CD14-positive monocyte (primary cell): ENCODE results near the gene GRID1. TPM values are rescaled to one million over a fixed set of nuclear protein-coding genes. Genes with fewer than 3 reads are reported as not detected.

Experiments used
- DNase-seq, 3 donors: peaks; one replicate each; pipeline ENCODE4 v3.0.0-alpha.2; 2011 to 2022
- H2AFZ ChIP-seq: 2 replicates; pipeline ENCODE4 v1.6.0; 2012; ENCODE audit warnings: mild to moderate bottlenecking, low read depth, low read length, inconsistent platforms; ENCODE audit not compliant: insufficient read depth, poor library complexity, severe bottlenecking
- H3K27ac ChIP-seq, 2 donors: 1 replicate in 1 of 2; 2 replicates in 1 of 2; pipeline ENCODE4 v1.5.1; 2012 to 2013; ENCODE audit warnings: low read length in 2 of 2, control low read depth in 1 of 2, inconsistent platforms in 1 of 2, low read depth in 1 of 2, mild to moderate bottlenecking in 1 of 2
- H3K27me3 ChIP-seq, 2 donors: one replicate each; pipeline versions ENCODE4 v1.6.0 to v1.6.1; 2011 to 2013; ENCODE audit warnings: low read length in 2 of 2; ENCODE audit not compliant: control insufficient read depth in 2 of 2, insufficient read depth in 2 of 2
- H3K36me3 ChIP-seq, 2 donors: replicated peaks in 1 of 2; 1 replicate in 1 of 2; 2 replicates in 1 of 2; pipeline versions ENCODE4 v1.5.1 to v1.6.1; 2012 to 2013; ENCODE audit warnings: low read length in 2 of 2, control low read depth in 1 of 2, inconsistent platforms in 1 of 2, mild to moderate bottlenecking in 1 of 2; ENCODE audit not compliant: insufficient read depth in 2 of 2, control insufficient read depth in 1 of 2
- H3K4me1 ChIP-seq, 2 donors: 1 replicate in 1 of 2; 2 replicates in 1 of 2; pipeline versions ENCODE4 v1.5.1 to v1.6.1; 2012 to 2013; ENCODE audit warnings: low read length in 2 of 2, control low read depth in 1 of 2, inconsistent platforms in 1 of 2, mild to moderate bottlenecking in 1 of 2, moderate library complexity in 1 of 2; ENCODE audit not compliant: insufficient read depth in 2 of 2, control insufficient read depth in 1 of 2
- H3K4me2 ChIP-seq: replicated peaks from 2 replicates; pipeline ENCODE3; 2012; ENCODE audit warnings: low read length, moderate library complexity, mild to moderate bottlenecking; ENCODE audit not compliant: poor library complexity, severe bottlenecking; ENCODE audit errors: extremely low read depth
- H3K4me3 ChIP-seq, 3 experiments: fragments of 200-600 bp in 1 of 3; sonication (generic) in 1 of 3; replicated peaks in 1 of 3; 1 replicate in 2 of 3; 2 replicates in 1 of 3; pipeline ENCODE4 v1.5.1; 2011 to 2013; ENCODE audit warnings: low read length in 3 of 3, mild to moderate bottlenecking in 3 of 3, control low read depth in 2 of 3, low read depth in 2 of 3, inconsistent platforms in 1 of 3, moderate library complexity in 1 of 3
- H3K79me2 ChIP-seq: 2 replicates; pipeline ENCODE4 v1.6.0; 2012; ENCODE audit warnings: mild to moderate bottlenecking, control low read depth, inconsistent platforms, low read length, moderate library complexity; ENCODE audit not compliant: insufficient read depth
- H3K9ac ChIP-seq: 2 replicates; pipeline ENCODE4 v1.6.0; 2017; ENCODE audit warnings: low read length, mild to moderate bottlenecking; ENCODE audit not compliant: insufficient read depth, poor library complexity, severe bottlenecking
- H3K9me3 ChIP-seq, 2 donors: replicated peaks in 1 of 2; 1 replicate in 1 of 2; 2 replicates in 1 of 2; pipeline versions ENCODE4 v1.5.1 to v1.6.1; 2012 to 2013; ENCODE audit warnings: low read length in 2 of 2, control low read depth in 1 of 2; ENCODE audit not compliant: control insufficient read depth in 1 of 2, insufficient read depth in 1 of 2
- H4K20me1 ChIP-seq: 2 replicates; pipeline ENCODE4 v1.6.0; 2012; ENCODE audit warnings: mild to moderate bottlenecking, low read length, control low read depth, moderate library complexity; ENCODE audit not compliant: insufficient read depth
- H3K27ac Mint-ChIP-seq, 7 donors: one replicate each; pipeline ENCODE4 v1.8.0; 2020; ENCODE audit warnings: mild to moderate bottlenecking in 7 of 7, mixed read lengths in 7 of 7, moderate library complexity in 6 of 7, inconsistent platforms in 2 of 7
- H3K27me3 Mint-ChIP-seq, 3 donors: one replicate each; pipeline ENCODE4 v1.8.0; 2021 to 2022; ENCODE audit warnings: low read depth in 3 of 3, mild to moderate bottlenecking in 3 of 3, mixed read lengths in 3 of 3, moderate library complexity in 3 of 3, inconsistent platforms in 1 of 3
- H3K36me3 Mint-ChIP-seq, 2 donors: one replicate each; pipeline ENCODE4 v1.8.0; 2020; ENCODE audit warnings: mixed read lengths in 2 of 2, inconsistent platforms in 1 of 2, mild to moderate bottlenecking in 1 of 2
- H3K4me1 Mint-ChIP-seq: one replicate; pipeline ENCODE4 v1.8.0; 2020; ENCODE audit warnings: mild to moderate bottlenecking, mixed read lengths
- H3K4me3 Mint-ChIP-seq, 2 donors: one replicate each; pipeline ENCODE4 v1.8.0; 2020; ENCODE audit warnings: mild to moderate bottlenecking in 2 of 2, mixed read lengths in 2 of 2, moderate library complexity in 1 of 2
- H3K9me3 Mint-ChIP-seq, 7 donors: one replicate each; pipeline ENCODE4 v1.8.0; 2020 to 2022; ENCODE audit warnings: mixed read lengths in 7 of 7, mild to moderate bottlenecking in 6 of 7, moderate library complexity in 6 of 7, inconsistent platforms in 2 of 7
- WGBS: methylation state at CpG from one replicate; pipeline ENCODE4 v1.1.5; 2013; ENCODE audit warnings: missing lambda C conversion rate; ENCODE audit not compliant: insufficient coverage; 5-methylcytosine and 5-hydroxymethylcytosine counted together
- intact Hi-C, 2 donors: fragments of 100-400 bp; cut with micrococcal nuclease; formaldehyde crosslinking; loops; one replicate each; pipeline versions ENCODE4 v1.15.0 to v1.15.1; 2023
- polyA plus RNA-seq, 3 donors: library from polyadenylated mRNA; depleted of rRNA in 1 of 3; unstranded in 2 of 3; stranded (reverse) in 1 of 3; fragments of 300-500 nt in 2 of 3; fragments of >200 nt in 1 of 3; fragmentation: Illumina TruSeq in 2 of 3; gene quantifications; 1 replicate in 2 of 3; 2 replicates in 1 of 3; pipeline ENCODE4 v1.2.3, GENCODE V29; 2012 to 2021
- TF ChIP-seq, protein P1 (sequence below): fragments of 200-600 bp; IDR thresholded peaks from one replicate; pipeline ENCODE4 v1.8.0; 2022; ENCODE audit warnings: antibody characterized with exemption, mild to moderate bottlenecking

GRID1 gene
- polyA plus RNA-seq, 3 donors = not detected

- Histone ChIP-seq H3K79me2 (no peaks in the 10 kb centered on the region), H2AFZ (no peak overlapping the region), H3K4me3 (no peak overlapping the region), H3K36me3 (no peaks in the 10 kb centered on the region), H4K20me1 (no peaks in the 10 kb centered on the region), H3K9ac (no peak overlapping the region), H3K27me3 (no peaks in the 10 kb centered on the region), H3K27ac (no peak overlapping the region), H3K4me1 (peaks cover 0 to 5% of the 10 kb centered on the region in 2 donors), H3K4me2 (no peak overlapping the region), H3K9me3 (no peaks in the 10 kb centered on the region)
- Mint-ChIP-seq H3K36me3 (no peaks in the 10 kb centered on the region), H3K27me3 (peaks cover 0 to 7% (median 7%) of the 10 kb centered on the region in 3 donors), H3K9me3 (peaks cover 0 to 5% (median 0%) of the 10 kb centered on the region in 7 donors), H3K4me3 (no peak overlapping the region), H3K4me1 (peaks cover 2% of the 10 kb centered on the region), H3K27ac (no peak overlapping the region)
- DNase-seq = no peak
- TF ChIP-seq, protein P1, sequence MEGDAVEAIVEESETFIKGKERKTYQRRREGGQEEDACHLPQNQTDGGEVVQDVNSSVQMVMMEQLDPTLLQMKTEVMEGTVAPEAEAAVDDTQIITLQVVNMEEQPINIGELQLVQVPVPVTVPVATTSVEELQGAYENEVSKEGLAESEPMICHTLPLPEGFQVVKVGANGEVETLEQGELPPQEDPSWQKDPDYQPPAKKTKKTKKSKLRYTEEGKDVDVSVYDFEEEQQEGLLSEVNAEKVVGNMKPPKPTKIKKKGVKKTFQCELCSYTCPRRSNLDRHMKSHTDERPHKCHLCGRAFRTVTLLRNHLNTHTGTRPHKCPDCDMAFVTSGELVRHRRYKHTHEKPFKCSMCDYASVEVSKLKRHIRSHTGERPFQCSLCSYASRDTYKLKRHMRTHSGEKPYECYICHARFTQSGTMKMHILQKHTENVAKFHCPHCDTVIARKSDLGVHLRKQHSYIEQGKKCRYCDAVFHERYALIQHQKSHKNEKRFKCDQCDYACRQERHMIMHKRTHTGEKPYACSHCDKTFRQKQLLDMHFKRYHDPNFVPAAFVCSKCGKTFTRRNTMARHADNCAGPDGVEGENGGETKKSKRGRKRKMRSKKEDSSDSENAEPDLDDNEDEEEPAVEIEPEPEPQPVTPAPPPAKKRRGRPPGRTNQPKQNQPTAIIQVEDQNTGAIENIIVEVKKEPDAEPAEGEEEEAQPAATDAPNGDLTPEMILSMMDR = no peak
- WGBS = 83% methylated on average over 9 of the region's 14 CpGs
- intact Hi-C loops = no loop called here
Measured at GRCh38 chr10:86255405-86256251, 111.0 kb downstream of the GRID1 start.

GRCh38 chr10:86254526-86255174 lies 111.9 kb downstream of the GRID1 start:
- Mint-ChIP-seq H3K36me3 (no peaks in the 10 kb centered on the region), H3K27ac (no peak overlapping the region), H3K9me3 (peaks cover 0 to 9% (median 2%) of the 10 kb centered on the region in 7 donors), H3K4me1 (peaks cover 2% of the 10 kb centered on the region), H3K4me3 (no peak overlapping the region), H3K27me3 (peaks cover 2 to 5% (median 4%) of the 10 kb centered on the region in 3 donors)
- no peaks in the 10 kb centered on the region for H4K20me1 ChIP-seq
- H2AFZ ChIP-seq = no peak overlapping the region
- H3K9ac ChIP-seq = no peak overlapping the region
- H3K4me2 ChIP-seq = no peak overlapping the region
- peaks cover 0 to 5% of the 10 kb centered on the region in 2 donors for H3K4me1 ChIP-seq
- H3K27ac ChIP-seq = no peak overlapping the region
- intact Hi-C loops = no loop called here
- H3K36me3 ChIP-seq = no peaks in the 10 kb centered on the region
- H3K4me3 ChIP-seq = no peak overlapping the region
- TF ChIP-seq, protein P1 = no peak
- WGBS = 72% methylated on average over 5 of the region's 6 CpGs
- peaks cover 0 to 7% of the 10 kb centered on the region in 2 donors for H3K9me3 ChIP-seq
- no peaks in the 10 kb centered on the region for H3K27me3 ChIP-seq
- no peaks in the 10 kb centered on the region for H3K79me2 ChIP-seq
- no peak for DNase-seq
